Endothelial cell of umbilical vein (primary cell): Measurements from ENCODE around the gene CD2AP. TPM values are rescaled to one million over a fixed set of nuclear protein-coding genes. Genes with fewer than 3 reads are reported as not detected.

Experiments used
- BruUV-seq: library from RNA; stranded (reverse); fragments of 400-500 nt; replicated peaks from 2 replicates; lab custom pipeline; 2021; lab: Mats Ljungman, UMichigan
- CTCF ChIA-PET: fragments of 300-600, 350-600 bp; sonication (Branson Sonifier 250); formaldehyde crosslinking; loops from one replicate; lab custom pipeline; 2021; ENCODE audit warnings: antibody characterized with exemption, inconsistent platforms; lab: Charles Lee
- POLR2A ChIA-PET: fragments of 300-600, 350-600 bp; sonication (Branson Sonifier 250); formaldehyde crosslinking; loops from one replicate; lab custom pipeline; 2021; ENCODE audit warnings: antibody characterized with exemption, inconsistent platforms; lab: Charles Lee
- DNase-seq: peaks from one replicate; pipeline ENCODE4 v3.0.0-alpha.2; 2011; ENCODE audit warnings: low read depth, low spot score
- FAIRE-seq: peaks from 2 replicates; lab custom pipeline; 2011; peaks lifted over from hg19 to GRCh38; lab: Jason Lieb, UNC
- H2AFZ ChIP-seq: 2 replicates; pipeline ENCODE4 v1.6.0; 2012; ENCODE audit warnings: low read depth, low read length, control low read depth, inconsistent platforms
- H3K27ac ChIP-seq: 2 replicates; pipeline ENCODE4 v1.5.1; 2011; ENCODE audit warnings: low read depth, mild to moderate bottlenecking, control low read depth, low read length, moderate library complexity; ENCODE audit not compliant: insufficient read depth
- H3K27me3 ChIP-seq, 2 experiments: 2 replicates each; pipeline versions ENCODE4 v1.6.0 to v1.6.1; 2011; ENCODE audit warnings: low read length in 2 of 2, mixed read lengths in 1 of 2; ENCODE audit not compliant: control insufficient read depth in 2 of 2, insufficient read depth in 2 of 2
- H3K36me3 ChIP-seq, 2 experiments: 2 replicates in 1 of 2; 3 replicates in 1 of 2; pipeline ENCODE4 v1.5.1; 2011; ENCODE audit warnings: low read length in 2 of 2, mild to moderate bottlenecking in 1 of 2, moderate library complexity in 1 of 2; ENCODE audit not compliant: control insufficient read depth in 2 of 2, insufficient read depth in 2 of 2; ENCODE audit errors: extremely low read depth in 1 of 2
- H3K4me1 ChIP-seq: 3 replicates; pipeline ENCODE4 v1.5.1; 2011; ENCODE audit warnings: mild to moderate bottlenecking, low read length; ENCODE audit not compliant: control insufficient read depth, insufficient read depth; ENCODE audit errors: extremely low read depth
- H3K4me2 ChIP-seq: 2 replicates; pipeline ENCODE4 v1.6.1; 2011; ENCODE audit warnings: low read length, control low read depth, mixed read lengths; ENCODE audit not compliant: insufficient read depth
- H3K4me3 ChIP-seq, 3 experiments: fragments of 200-600 bp in 1 of 3; sonication (generic), shearing (Covaris generic) in 1 of 3; replicated peaks in 1 of 3; 2 replicates each; pipeline ENCODE4 v1.5.1; 2011 to 2016; ENCODE audit warnings: control low read depth in 3 of 3, low read length in 3 of 3, mild to moderate bottlenecking in 2 of 3, inconsistent platforms in 1 of 3, low read depth in 1 of 3, moderate library complexity in 1 of 3; ENCODE audit not compliant: insufficient read depth in 1 of 3
- H3K79me2 ChIP-seq: 2 replicates; pipeline ENCODE4 v1.6.0; 2012; ENCODE audit warnings: low read length, inconsistent platforms; ENCODE audit not compliant: control insufficient read depth, insufficient read depth
- H3K9ac ChIP-seq: replicated peaks from 2 replicates; pipeline ENCODE3; 2011; ENCODE audit warnings: low read length, control low read depth; ENCODE audit not compliant: insufficient read depth; ENCODE audit errors: extremely low read depth
- H3K9me1 ChIP-seq: replicated peaks from 3 replicates; pipeline ENCODE4 v1.6.0; 2011; ENCODE audit warnings: mild to moderate bottlenecking, low read length; ENCODE audit not compliant: control insufficient read depth, insufficient read depth; ENCODE audit errors: extremely low read depth
- H3K9me3 ChIP-seq: replicated peaks from 2 replicates; pipeline ENCODE4 v1.5.1; 2012; ENCODE audit warnings: low read length, inconsistent platforms; ENCODE audit not compliant: control insufficient read depth, insufficient read depth
- H4K20me1 ChIP-seq: replicated peaks from 2 replicates; pipeline ENCODE3; 2011; ENCODE audit warnings: mild to moderate bottlenecking, low read length; ENCODE audit not compliant: control insufficient read depth, insufficient read depth; ENCODE audit errors: extremely low read depth
- EZH2 ChIP-seq: IDR thresholded peaks from 2 replicates; pipeline ENCODE4 v1.6.1; 2012; ENCODE audit warnings: borderline replicate concordance, low read depth, mild to moderate bottlenecking, moderate library complexity, low read length, inconsistent platforms; ENCODE audit not compliant: severe bottlenecking
- FOS ChIP-seq: IDR thresholded peaks from 2 replicates; pipeline ENCODE4 v1.6.1; 2011; ENCODE audit warnings: mild to moderate bottlenecking, low read length, moderate library complexity, borderline replicate concordance; ENCODE audit not compliant: insufficient read depth
- GATA2 ChIP-seq: IDR thresholded peaks from 2 replicates; pipeline ENCODE4 v1.7.0; 2011; ENCODE audit warnings: low read depth, mild to moderate bottlenecking, moderate library complexity, mixed read lengths, low read length; ENCODE audit not compliant: insufficient read length, insufficient read depth
- JUN ChIP-seq: IDR thresholded peaks from 2 replicates; pipeline ENCODE4 v1.6.1; 2011; ENCODE audit warnings: borderline replicate concordance, low read depth; ENCODE audit not compliant: insufficient read length, insufficient read depth
- MYC ChIP-seq: IDR thresholded peaks from one replicate; pipeline ENCODE4 v1.6.1; 2011; ENCODE audit warnings: mild to moderate bottlenecking, low read depth, low read length
- POLR2A ChIP-seq: IDR thresholded peaks from 2 replicates; pipeline ENCODE4 v1.6.1; 2012; ENCODE audit warnings: low read depth, mild to moderate bottlenecking, control low read depth, low read length
- POLR2AphosphoS5 ChIP-seq: IDR thresholded peaks from 2 replicates; pipeline ENCODE4 v1.6.1; 2012; ENCODE audit warnings: low read depth, mild to moderate bottlenecking, control low read depth, low read length, moderate library complexity; ENCODE audit not compliant: insufficient read depth
- dilution Hi-C: fragments of 300-500 bp; cut with MboI; formaldehyde crosslinking; loops from one replicate; pipeline ENCODE4 v1.15.0; 2019; ENCODE audit warnings: low sequenced_read_pairs; ENCODE audit not compliant: extremely low pct_ligation_motif_present
- intact Hi-C: fragments of 100-400 bp; cut with micrococcal nuclease; formaldehyde crosslinking; loops from one replicate; pipeline ENCODE4 v1.10.0; 2022
- polyA plus RNA-seq, 4 experiments: library from polyadenylated mRNA; depleted of rRNA in 3 of 4; stranded (reverse) in 3 of 4; unstranded in 1 of 4; fragments of >200 nt; gene quantifications; 2 replicates each; pipeline versions ENCODE4 v1.2.1 to v1.2.3, GENCODE V29; 2011 to 2012; ENCODE audit warnings: missing spikeins in 1 of 4
- total RNA-seq: library from RNA; stranded (reverse); gene quantifications from 2 replicates; pipeline ENCODE4 v1.2.3, GENCODE V29; 2021
- TF ChIP-seq, protein P1 (sequence below): IDR thresholded peaks from 2 replicates; pipeline ENCODE4 v1.6.1; 2011; ENCODE audit not compliant: insufficient read depth, insufficient read length
- TF ChIP-seq, protein P2 (sequence below), 2 donors: IDR thresholded peaks; 1 replicate in 1 of 2; 2 replicates in 1 of 2; pipeline ENCODE4 v1.5.1; 2011; ENCODE audit warnings: low read length in 2 of 2, mild to moderate bottlenecking in 2 of 2, moderate library complexity in 2 of 2, control low read depth in 1 of 2, inconsistent platforms in 1 of 2, low read depth in 1 of 2; ENCODE audit not compliant: insufficient read depth in 1 of 2; ENCODE audit errors: extremely low read depth in 1 of 2

CD2AP gene
- total and polyA plus RNA-seq, 2 donors (not counting 3 experiments of a cell fraction or from before 2014, with no cell fraction given) = 4.2 to 39.8 TPM

DNA sequence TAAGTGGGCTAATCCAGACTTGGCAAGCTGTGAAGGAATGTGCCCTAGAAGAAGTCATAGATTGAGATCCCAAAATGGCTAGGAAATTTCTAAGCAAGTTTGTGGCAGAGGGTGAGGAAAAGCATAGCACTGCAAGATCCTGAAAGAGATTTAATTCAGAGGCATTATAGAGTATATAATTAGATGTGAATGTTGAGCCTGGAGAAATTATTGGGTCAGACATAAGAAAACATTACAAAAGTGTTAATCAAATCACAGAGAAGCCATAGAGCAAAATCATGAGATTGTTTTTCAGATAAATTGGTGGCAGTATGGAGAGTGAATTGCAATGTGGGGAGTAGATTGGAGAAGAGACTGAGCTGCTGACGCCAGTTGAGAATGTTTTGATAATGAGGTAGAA lies 90.0 kb downstream of the CD2AP start:
- no peaks in the 10 kb centered on the region for H3K27me3 ChIP-seq
- no peak overlapping the region for H3K4me3 ChIP-seq
- peaks cover 17% of the 10 kb centered on the region for H3K79me2 ChIP-seq
- TF ChIP-seq POLR2AphosphoS5 = no peak
- no peak for TF ChIP-seq GATA2
- TF ChIP-seq, protein P1, sequence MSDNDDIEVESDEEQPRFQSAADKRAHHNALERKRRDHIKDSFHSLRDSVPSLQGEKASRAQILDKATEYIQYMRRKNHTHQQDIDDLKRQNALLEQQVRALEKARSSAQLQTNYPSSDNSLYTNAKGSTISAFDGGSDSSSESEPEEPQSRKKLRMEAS = no peak
- no peak for TF ChIP-seq EZH2
- TF ChIP-seq JUN = no peak
- TF ChIP-seq MYC = no peak
- TF ChIP-seq POLR2A = no peak
- no peak for TF ChIP-seq FOS
- TF ChIP-seq, protein P2, sequence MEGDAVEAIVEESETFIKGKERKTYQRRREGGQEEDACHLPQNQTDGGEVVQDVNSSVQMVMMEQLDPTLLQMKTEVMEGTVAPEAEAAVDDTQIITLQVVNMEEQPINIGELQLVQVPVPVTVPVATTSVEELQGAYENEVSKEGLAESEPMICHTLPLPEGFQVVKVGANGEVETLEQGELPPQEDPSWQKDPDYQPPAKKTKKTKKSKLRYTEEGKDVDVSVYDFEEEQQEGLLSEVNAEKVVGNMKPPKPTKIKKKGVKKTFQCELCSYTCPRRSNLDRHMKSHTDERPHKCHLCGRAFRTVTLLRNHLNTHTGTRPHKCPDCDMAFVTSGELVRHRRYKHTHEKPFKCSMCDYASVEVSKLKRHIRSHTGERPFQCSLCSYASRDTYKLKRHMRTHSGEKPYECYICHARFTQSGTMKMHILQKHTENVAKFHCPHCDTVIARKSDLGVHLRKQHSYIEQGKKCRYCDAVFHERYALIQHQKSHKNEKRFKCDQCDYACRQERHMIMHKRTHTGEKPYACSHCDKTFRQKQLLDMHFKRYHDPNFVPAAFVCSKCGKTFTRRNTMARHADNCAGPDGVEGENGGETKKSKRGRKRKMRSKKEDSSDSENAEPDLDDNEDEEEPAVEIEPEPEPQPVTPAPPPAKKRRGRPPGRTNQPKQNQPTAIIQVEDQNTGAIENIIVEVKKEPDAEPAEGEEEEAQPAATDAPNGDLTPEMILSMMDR (IDR thresholded peaks at IDR 0.05; ENCODE audit: extremely low read depth in 1 of 2, insufficient read depth in 1 of 2, low read depth in 1 of 2, low read length in 2 of 2) = no peak
- FAIRE-seq = no peak
- BruUV-seq = no TSS peak
- intact Hi-C loops (no loop called here), dilution Hi-C loops (no loop called here)
- no peak overlapping the region for H3K4me2 ChIP-seq
- H3K36me3 ChIP-seq = no peaks in the 10 kb centered on the region
- H3K9me1 ChIP-seq = no peaks in the 10 kb centered on the region
- no peaks in the 10 kb centered on the region for H3K9me3 ChIP-seq
- DNase-seq = no peak
- CTCF ChIA-PET = no interaction called here
- H3K9ac ChIP-seq = no peak overlapping the region
- H2AFZ ChIP-seq = no peak overlapping the region
- POLR2A ChIA-PET = no interaction called here
- no peaks in the 10 kb centered on the region for H3K4me1 ChIP-seq
- H4K20me1 ChIP-seq = no peaks in the 10 kb centered on the region
- no peak overlapping the region for H3K27ac ChIP-seq
